ENCODE measurements around the gene ANAPC16.

Gene ANAPC16

DNA sequence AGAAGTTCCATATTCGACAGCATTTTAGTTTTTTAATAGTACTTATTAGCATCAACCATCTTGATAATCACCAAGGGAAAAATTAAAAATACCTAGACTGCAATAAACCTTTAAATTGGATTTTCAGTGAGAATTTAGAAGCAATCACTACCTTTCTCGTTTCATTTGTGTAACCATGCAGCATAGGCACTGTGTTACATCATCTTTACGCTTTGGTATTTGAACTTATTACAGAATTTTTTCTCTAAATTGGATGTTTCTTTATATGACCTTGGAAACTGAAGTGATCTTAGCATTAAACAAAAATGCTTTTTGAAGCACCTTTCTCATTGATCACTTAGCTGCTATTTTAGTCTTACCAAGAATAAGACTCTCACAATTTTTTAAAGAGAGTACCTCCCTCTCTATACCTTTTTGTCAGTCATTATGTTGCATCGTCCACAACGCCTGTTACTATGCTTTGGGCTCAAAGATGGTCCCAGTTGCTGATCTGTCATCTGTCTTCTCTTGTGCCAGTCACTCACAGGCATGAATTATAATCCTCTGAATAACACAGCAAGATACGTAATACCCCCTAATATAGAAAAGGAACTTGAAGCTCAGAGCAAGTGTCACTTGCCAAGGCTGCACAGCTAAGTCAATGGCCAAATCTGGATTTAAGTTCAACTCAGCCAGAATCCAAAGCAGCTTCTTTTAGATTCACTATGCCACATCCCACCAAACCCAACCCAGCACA is 19.9 kb downstream of the ANAPC16 start:
- TF ChIP-seq CTCF (IDR thresholded peaks at IDR 0.05; ENCODE audit: low read length) (no peak), EZH2 (IDR thresholded peaks at IDR 0.05; ENCODE audit: borderline replicate concordance, low read length) (no peak)
- Histone ChIP-seq H3K27ac (ENCODE audit: low read depth, low read length, poor library complexity, severe bottlenecking) (no peak overlapping the region), H3K9ac (ENCODE audit: low read length) (no peak overlapping the region), H3K27me3 (ENCODE audit: insufficient read depth, low read length) (no peaks in the 10 kb centered on the region), H3F3A (ENCODE audit: insufficient read depth, low read length) (peaks cover 3% of the 10 kb centered on the region; the same call in 1 of the 2 replicates), H3K36me3 (ENCODE audit: insufficient read depth, low read length) (peaks cover 43% of the 10 kb centered on the region), H3K9me3 (ENCODE audit: low read length) (no peaks in the 10 kb centered on the region), H3K79me2 (ENCODE audit: insufficient read depth, low read length) (no peaks in the 10 kb centered on the region), H3K4me3 (ENCODE audit: low read depth, low read length, poor library complexity, severe bottlenecking) (no peak overlapping the region), H2AFZ (ENCODE audit: low read length) (no peak overlapping the region), H3K9me2 (ENCODE audit: low read depth, low read length) (no peaks in the 10 kb centered on the region), H4K20me1 (ENCODE audit: insufficient read depth, low read length) (no peaks in the 10 kb centered on the region), H3K4me2 (ENCODE audit: low read length) (no peak overlapping the region), H3K4me1 (ENCODE audit: insufficient read depth, low read length, severe bottlenecking) (no peaks in the 10 kb centered on the region)

DNA sequence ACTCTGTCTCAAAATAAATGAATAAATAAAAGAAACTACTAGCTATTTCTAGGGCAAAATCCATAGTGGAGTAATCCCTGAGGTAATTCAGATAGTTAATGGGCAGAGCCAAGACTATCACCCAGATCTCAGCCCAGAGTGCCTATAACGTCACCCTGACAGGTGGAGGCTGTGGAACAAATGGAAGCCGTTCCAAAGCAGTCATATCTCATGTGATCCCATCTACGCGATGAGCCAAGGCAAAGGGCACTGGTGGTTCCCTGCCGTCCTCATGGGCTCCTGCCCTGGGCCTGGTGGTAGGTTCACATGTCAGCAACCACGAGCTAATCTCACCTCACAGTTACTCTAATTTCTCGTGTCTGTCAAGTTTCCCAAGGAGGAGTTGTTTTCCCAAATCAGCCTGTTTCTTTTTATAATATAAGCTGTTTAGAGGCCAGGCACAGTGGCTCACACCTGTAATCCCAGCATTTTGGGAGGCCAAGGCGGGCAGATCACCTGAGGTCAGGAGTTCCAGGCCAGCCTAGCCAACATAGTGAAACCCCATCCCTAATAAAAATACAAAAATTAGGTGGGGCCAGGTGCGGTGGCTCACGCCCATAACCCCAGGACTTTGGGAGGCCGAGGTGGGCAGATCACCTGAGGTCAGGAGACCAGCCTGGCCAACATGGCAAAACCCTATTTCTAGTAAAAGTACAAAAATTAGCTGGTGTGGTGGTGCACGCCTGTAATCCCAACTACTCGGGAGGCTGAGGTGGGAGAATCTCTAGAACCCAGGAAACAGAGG is 22.8 kb downstream of the ANAPC16 start:
- no peak overlapping the region for H2AFZ ChIP-seq (ENCODE audit: low read length)
- no peaks in the 10 kb centered on the region for H4K20me1 ChIP-seq (ENCODE audit: insufficient read depth, low read length)
- H3F3A ChIP-seq (ENCODE audit: insufficient read depth, low read length): peaks cover 3% of the 10 kb centered on the region; the same call in 1 of the 2 replicates
- H3K79me2 ChIP-seq (ENCODE audit: insufficient read depth, low read length): no peaks in the 10 kb centered on the region
- no peak overlapping the region for H3K4me2 ChIP-seq (ENCODE audit: low read length)
- H3K9me3 ChIP-seq (ENCODE audit: low read length): no peaks in the 10 kb centered on the region
- H3K4me1 ChIP-seq (ENCODE audit: insufficient read depth, low read length, severe bottlenecking): peaks cover 5% of the 10 kb centered on the region
- H3K27me3 ChIP-seq (ENCODE audit: insufficient read depth, low read length): no peaks in the 10 kb centered on the region
- H3K9me2 ChIP-seq (ENCODE audit: low read depth, low read length): no peaks in the 10 kb centered on the region
- H3K36me3 ChIP-seq (ENCODE audit: insufficient read depth, low read length): peaks cover 25% of the 10 kb centered on the region
- H3K9ac ChIP-seq (ENCODE audit: low read length): no peak overlapping the region
- TF ChIP-seq EZH2 (IDR thresholded peaks at IDR 0.05; ENCODE audit: borderline replicate concordance, low read length) (no peak), CTCF (IDR thresholded peaks at IDR 0.05; ENCODE audit: low read length) (no peak)
- H3K27ac ChIP-seq (ENCODE audit: low read depth, low read length, poor library complexity, severe bottlenecking): no peak overlapping the region
- H3K4me3 ChIP-seq (ENCODE audit: low read depth, low read length, poor library complexity, severe bottlenecking): no peak overlapping the region

GRCh38 chr10:72239409-72239808 is 23.6 kb downstream of the ANAPC16 start:
- Histone ChIP-seq H2AFZ (ENCODE audit: low read length) (no peak overlapping the region), H3K27me3 (ENCODE audit: insufficient read depth, low read length) (no peaks in the 10 kb centered on the region), H3K9me2 (ENCODE audit: low read depth, low read length) (no peaks in the 10 kb centered on the region), H3K27ac (ENCODE audit: low read depth, low read length, poor library complexity, severe bottlenecking) (no peak overlapping the region), H4K20me1 (ENCODE audit: insufficient read depth, low read length) (no peaks in the 10 kb centered on the region), H3F3A (ENCODE audit: insufficient read depth, low read length) (peaks cover 6% of the 10 kb centered on the region; the same call in 1 of the 2 replicates), H3K36me3 (ENCODE audit: insufficient read depth, low read length) (peaks cover 19% of the 10 kb centered on the region), H3K4me3 (ENCODE audit: low read depth, low read length, poor library complexity, severe bottlenecking) (no peak overlapping the region), H3K9ac (ENCODE audit: low read length) (no peak overlapping the region), H3K79me2 (ENCODE audit: insufficient read depth, low read length) (no peaks in the 10 kb centered on the region), H3K9me3 (ENCODE audit: low read length) (no peaks in the 10 kb centered on the region), H3K4me2 (ENCODE audit: low read length) (no peak overlapping the region), H3K4me1 (ENCODE audit: insufficient read depth, low read length, severe bottlenecking) (peaks cover 10% of the 10 kb centered on the region)
- TF ChIP-seq EZH2 (IDR thresholded peaks at IDR 0.05; ENCODE audit: borderline replicate concordance, low read length) (no peak), CTCF (IDR thresholded peaks at IDR 0.05; ENCODE audit: low read length) (no peak)

All from OCI-LY1 (cell line).